Ecto neural progenitor cell (in vitro differentiated cells): ENCODE measurements around the gene CAPZA1.

Source experiments
- DNase-seq: peaks from one replicate; pipeline ENCODE4 v3.0.0-alpha.2; 2018; ENCODE audit warnings: low spot score

CAPZA1 gene

DNA sequence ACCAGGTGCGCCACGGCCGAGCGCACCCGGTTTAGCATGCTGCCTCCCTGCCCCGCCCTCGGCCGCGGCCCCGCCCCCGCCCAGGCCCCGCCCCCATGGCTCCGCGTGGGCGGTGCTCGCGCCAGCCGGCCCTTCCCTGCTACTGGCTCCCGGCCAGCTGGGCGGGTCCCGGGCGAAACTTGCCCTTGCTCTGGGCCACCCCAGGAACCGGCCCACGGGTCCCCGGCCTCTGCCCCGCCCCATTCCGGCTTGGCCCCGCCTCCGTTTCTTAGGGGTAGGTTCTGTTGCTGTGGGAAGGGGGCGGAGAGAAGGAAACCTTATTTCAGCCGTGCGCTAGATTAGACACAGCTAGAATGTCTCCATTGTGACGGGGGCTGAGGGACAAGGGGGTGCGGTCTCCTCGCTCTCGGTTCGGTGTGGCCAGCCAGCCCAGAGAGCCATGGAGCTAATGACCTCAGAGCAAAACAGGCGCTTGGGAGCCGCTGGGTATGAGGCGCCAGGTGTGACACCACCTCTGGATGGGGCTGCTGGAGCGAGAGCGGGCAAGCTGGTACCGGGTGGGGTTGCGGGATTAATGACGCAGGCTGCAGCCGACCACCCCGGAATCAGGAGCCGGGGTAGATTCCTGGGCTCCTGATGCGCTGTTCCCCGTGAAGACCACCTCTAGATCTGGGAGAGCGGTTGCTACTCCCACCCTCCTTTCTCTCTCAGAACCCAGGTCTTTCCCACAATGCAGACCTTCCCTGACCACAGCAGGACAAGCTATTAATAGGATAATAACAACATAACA lies 95.8 kb downstream of the CAPZA1 start, which contains the start of gene PPM1J:
Gene PPM1J, minus strand, starts transcription at position 69 of the 790 bp plus-strand sequence. Its CDS starts 31 bp downstream, at position 38.
- peak; percentile 97 for DNase-seq

DNA sequence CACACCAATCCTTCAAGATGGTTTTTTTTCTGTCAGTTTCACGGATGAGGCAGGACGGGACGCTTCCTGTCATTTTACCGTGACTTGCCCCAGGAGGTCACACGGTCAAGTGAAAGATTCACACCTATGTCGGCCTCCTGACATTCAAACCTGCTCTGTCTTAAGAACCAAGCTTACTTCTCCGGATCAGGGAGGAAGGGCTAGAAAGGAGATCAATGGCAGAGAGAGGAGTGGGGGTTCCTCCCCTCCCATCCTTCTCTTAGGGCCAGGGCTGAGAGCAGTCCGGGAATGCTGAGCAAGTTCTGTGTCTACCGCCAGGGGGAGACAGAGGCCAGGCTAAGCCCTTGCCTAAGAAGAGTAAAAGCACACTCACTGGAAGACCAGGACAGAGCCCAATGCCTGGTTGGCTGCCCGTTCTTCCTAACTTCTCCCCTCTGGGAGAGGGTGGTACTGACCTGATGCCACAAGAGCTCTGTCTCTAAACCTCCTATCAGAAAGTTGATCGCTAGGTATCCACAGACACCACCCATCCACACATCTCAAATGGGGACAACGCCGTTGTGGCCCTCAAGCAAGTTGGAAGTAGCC lies 96.6 kb downstream of the CAPZA1 start:
- peak; percentile 91 for DNase-seq

DNA sequence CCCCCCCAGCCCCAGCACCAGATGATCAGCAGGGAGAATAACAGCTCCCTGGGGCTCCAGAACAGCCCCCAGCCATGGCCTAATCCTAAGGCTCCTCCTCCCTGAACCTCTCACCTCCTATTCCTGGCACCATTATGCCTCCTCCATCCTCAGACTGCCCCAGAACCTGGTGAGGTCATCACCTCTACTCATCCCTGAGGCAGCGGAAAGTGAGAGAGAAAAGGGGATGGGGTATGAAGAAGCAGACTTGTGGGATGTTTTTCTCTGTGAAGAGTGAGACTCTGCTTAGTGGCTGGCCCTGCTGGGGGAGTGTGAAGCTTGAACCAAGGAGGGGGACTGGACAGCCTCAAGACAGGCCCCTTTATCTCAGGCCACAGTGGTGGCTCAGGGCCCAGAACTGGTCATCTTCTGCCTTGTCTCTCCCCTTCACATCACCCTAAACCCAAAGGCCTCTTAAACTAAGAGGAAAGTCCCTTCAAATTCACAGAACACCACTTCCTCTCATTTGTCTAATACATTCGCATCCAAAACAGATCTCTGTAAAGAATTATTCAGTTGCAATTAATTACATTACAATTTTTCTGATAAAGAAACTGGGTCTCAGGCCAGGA lies 97.7 kb downstream of the CAPZA1 start:
- DNase-seq = no peak

DNA sequence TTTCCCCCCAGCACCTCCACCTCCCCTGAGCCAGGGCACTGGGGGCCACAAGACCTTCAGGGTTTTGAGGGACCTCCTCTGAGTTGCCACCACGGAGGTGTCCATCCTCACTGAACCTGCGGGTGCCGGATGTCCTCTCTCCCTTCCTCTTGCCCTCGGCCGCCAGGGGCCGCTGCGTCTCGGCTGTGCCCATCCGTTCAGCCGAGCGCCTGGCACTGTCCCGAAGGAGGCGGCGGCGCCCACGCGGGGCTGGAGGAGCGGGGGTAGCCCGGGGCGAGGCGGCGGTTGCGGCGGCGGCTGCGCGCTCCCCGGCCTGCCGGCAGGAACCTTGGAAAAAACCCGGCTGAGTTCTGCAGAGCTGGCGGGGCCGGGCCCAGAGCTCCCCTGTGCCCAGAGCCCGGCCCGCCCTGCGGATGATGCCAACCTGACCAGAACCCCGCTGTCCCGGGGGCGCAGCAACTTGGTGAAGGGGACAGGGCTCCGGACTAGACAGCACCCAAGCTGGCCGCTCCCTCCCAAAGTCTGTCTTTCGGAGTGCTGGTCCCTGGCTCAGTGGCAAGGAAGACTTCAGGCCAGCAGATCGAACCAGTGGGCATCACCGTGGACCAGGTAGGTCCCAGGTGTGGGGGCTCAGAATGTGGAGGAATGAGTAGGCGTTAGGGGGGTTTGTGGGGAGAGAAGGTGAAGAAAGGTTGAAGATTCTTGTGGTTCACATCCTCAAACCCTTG lies 99.2 kb downstream of the CAPZA1 start:
- peak; percentile 86 for DNase-seq

DNA sequence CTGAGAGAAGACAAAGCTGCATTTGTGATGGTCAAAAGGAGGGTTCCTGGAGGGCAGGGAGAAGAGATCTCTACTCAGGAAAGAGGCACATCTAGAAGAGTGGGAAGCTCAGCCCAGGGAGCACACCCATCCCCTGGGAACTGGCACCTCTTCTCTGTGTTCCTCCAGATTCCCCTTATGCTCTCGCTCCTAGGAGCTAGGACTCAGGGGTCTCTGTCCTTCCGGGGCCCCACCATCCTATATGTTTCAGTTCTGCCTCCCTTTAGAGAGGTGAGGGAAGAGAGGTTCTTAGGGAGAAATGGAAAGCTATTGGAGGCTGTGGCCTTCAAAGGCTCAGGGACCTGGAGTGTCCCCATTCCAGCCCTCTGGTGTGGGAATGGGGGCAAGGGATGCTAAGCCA lies 100.1 kb downstream of the CAPZA1 start:
- no peak for DNase-seq

DNA sequence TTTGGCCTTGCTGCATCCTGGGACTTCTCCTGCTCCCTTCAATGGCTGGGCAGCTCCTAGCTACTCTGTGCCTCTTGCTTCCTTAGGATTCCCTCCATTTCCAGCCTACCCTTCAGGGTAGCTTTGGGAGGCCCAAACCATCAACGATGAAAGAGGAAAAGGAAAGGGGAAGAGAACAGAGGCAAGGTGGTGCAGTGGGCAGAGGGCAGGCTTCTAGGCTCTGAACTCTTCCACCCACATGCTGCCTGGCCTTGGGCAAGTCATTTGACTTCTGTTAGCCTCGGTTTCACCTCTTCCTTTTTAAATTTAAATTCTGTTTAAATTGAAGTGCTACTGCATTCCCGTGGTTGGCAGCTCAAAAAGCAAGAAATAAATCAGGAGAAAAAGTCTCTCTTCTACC lies 101.2 kb downstream of the CAPZA1 start:
- DNase-seq = no peak
